Stimulated activated CD4-positive, alpha-beta T cell treated with anti-CD3 and anti-CD28 coated beads, Interleukin-4, amount 100 ng/mL, for 1 hour (primary cell): ENCODE results near the gene TRAF1.
"Not testable (repeated sequence)": the region's sequence is repeated elsewhere in the genome, so short reads cannot be mapped to it uniquely, and the experiment has no call there.

Experiments
- DNase-seq: peaks from one replicate; pipeline ENCODE4 v3.0.0-alpha.2; 2020

Gene TRAF1, protein sequence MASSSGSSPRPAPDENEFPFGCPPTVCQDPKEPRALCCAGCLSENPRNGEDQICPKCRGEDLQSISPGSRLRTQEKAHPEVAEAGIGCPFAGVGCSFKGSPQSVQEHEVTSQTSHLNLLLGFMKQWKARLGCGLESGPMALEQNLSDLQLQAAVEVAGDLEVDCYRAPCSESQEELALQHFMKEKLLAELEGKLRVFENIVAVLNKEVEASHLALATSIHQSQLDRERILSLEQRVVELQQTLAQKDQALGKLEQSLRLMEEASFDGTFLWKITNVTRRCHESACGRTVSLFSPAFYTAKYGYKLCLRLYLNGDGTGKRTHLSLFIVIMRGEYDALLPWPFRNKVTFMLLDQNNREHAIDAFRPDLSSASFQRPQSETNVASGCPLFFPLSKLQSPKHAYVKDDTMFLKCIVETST

DNA sequence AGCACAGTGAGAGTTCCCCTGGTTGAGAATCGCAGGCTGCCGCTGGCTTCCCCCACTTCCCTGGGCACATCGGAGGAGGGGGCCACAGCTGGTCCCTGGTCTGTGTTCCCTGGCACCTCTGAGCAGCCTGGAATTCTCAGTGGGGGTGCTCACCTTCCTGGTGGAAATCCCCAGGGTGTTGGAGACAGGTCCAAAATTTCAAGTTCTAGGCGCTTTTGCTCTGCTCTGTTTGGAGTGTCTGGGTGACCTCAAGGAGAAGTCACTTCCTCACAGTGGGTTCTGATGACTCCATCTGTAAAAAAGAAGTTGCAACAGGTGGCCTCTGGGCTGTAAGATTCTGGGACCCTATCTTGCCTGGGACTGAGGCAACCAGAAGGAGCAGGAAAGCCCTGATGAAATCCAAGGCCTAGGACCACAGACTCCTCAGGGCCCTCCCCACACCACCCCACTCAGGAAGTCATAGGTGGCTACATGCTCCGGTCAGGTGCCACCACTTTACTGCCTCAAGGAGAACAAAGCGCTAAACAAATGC is at the start of gene TRAF1:
Gene TRAF1, minus strand, starts transcription at position 400 of the 532 bp plus-strand sequence. CDS start 721 bp downstream, outside the sequence.
- no peak for DNase-seq

DNA sequence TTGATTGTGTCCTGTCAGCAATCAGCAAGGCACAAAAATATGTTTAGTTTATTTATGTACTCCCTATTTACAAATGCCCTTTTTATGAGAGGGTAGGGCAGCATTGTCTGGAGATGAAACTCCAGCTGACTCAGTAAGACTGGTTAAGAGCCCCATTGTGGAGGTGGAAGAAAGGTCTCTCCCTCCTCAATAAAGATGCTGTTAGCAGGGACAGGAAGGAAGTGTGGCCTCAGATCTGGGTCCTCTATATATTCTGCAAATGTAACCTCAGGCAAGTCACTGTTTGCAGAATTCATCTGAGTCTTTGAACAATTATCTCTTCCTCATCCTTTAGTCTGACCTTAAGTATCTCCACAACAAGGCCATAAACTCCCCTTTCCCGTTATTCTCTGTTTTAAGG is 48.3 kb upstream of the TRAF1 start:
- DNase-seq = no peak

DNA sequence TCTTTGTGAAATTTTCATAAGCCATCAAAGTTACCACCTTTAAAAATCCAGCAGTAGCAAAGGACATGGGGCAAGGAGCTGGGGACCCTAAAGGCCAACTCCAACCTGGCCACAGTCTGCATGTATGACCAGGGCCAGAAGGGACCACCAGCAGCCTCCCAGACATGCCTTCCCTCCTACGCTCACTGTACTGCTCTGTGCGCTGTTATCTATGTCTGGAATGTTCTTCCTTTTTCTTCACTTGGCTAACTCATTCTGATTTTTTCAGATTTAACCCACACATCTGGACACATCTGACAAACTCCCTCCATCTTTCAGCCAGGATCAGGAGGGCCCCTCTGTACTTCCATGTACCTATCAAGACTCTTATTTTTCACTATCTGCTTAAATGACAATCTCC is 47.6 kb upstream of the TRAF1 start:
- no peak for DNase-seq

DNA sequence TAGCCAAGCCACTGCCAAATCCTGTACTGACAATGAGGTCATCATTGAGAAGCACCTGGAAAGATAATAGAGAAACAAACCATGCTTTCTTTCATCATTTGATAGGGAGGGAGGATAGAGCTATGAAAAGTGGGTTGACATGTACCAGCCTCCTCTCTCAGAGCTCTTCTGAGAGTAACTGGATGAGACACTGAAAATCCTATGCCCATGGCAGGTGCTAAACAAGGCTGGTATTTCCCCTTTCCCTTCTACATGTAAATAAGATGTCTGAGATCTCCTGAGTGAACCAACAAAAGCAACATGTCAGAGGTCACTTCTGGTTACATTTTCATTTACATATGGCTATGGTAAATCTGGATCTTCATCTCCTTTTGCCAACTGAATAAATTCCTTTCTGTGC is 45.3 kb upstream of the TRAF1 start:
- DNase-seq = no peak

DNA sequence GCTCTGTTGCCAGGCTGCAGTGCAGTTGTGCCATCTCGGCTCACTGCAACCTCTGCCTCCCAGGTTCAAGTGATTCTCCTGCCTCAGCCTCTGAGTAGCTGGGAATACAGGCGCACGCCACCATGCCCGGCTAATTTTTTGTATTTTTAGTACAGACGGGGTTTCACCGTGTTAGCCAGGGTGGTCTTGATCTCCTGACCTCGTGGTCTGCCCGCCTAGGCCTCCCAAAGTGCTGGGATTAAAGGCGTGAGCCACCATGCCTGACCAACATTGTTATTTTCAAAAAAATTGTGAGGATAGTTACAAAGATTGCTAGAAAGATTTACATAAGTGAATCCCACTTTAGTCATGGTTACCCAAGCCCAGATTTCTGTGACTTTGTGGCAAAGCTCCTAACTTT is 44.9 kb upstream of the TRAF1 start:
- DNase-seq = not testable (repeated sequence)

DNA sequence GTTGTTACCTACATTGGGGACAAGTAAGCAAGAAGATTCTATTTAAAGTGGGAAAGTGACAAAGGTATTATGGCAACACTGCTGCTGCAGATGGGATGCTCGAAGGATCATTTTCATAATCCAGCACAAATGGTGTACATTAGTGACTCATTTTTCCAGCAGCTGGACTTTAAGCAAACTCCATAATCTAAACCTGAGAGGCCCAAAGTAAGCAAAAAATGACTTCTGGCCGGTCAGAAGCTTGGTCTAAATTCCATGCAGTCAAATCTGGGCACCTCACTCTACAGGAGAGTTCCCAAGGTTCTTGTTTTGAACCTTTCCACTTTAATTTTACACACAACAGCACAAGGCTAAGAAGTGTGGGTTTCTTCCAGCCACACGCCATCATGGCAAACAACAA is 43.6 kb upstream of the TRAF1 start:
- no peak for DNase-seq

DNA sequence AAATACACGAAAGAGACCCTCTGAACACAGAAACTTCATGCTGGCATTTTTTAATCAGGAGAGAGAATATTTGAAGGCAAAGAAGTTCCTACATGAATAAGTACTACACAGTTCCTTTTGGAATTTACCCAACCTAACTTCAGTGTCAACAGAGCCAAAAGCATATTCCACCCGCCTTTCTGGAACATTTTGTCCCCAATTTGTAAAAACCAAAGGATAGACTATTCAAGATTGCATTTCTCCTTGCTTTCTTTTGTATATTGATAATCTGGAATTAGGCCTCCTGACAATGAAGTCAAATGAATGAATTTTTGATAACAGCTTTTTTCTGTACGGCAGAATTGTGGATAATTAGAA is 39.4 kb upstream of the TRAF1 start:
- DNase-seq = no peak

DNA sequence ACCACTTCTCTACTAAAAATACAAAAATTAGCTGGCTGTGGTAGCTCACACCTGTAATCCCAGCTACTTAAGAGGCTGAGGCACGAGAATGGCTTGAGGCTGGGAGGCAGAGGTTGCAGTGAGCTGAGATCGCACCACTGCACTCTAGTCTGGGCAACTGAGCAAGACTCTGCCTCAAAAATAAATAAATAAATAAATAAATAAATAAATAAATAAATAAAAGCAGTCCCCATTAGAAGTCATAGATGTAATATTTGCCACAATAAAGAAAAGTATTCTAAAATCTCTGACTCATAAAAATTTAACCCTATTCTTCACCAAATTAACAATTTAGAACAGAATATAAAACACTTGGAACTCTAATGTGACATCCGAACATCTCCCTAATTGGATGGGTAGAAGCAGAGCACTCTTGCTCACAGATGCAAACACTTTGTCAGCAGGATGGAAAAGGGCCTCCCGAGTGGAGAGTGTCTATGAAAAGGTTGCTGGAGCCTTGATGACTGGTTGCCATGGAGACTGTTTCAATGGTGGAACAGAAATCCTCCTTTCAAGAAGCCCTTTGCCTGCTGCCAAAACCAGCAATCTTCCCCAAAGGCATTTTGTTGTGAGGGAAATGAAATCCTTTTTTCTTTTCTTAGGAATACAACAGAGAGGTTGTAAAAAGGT is 38.9 kb upstream of the TRAF1 start:
- DNase-seq = no peak

DNA sequence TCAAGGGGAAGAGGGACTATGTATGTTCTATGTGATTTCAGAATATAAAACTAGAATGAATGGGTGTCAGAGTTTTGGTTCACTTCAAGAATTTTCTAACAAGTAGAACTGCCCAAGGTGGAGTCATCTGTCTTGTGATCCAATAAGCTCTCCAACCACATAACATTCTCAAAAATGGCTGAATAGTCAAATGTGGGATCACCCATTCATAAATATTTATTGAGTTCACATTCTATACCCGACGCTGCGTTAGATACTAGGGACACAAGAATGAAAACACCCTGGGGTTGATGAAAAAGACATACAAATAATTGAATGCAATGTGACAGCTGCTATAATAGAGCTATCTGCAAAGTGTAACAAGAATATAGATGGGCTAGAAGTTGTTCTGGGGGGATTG is 35.3 kb upstream of the TRAF1 start:
- no peak for DNase-seq

DNA sequence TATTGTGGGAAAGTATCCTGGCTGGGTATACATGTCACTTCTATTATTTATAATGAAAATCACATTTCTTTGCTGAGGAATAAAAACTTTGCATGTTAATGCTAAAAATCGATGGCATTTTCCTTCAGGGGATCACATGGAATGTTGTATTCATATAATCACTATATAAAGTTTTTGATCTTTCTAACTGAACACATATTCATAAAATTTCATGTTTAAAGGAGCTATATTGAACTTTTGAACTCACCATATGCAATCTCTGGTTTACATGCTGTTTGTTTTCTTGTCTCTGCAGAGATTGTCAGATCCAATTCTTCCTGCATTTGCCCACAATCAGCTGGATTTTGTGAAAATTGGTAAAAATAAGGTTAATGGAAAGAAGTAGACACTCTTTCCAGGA is 33.4 kb upstream of the TRAF1 start:
- DNase-seq = no peak

DNA sequence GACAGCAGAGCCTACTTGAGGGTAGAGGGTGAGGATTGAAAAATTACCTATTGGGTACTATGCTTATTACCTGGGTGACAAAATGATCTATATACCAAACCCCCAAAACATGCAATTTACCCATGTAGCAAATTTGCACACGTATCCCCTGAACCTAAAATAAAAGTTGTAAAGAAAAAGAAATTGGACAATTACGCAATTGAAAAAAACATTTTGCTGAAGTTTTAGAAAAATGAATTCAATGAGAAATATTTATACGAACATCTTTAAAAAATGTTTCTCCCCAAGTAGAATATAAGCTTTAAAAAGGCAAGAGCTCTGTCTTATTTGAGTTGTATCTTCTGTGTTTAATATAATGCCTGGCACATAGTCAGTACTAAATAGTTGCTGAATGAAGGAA is 30.3 kb upstream of the TRAF1 start:
- no peak for DNase-seq

DNA sequence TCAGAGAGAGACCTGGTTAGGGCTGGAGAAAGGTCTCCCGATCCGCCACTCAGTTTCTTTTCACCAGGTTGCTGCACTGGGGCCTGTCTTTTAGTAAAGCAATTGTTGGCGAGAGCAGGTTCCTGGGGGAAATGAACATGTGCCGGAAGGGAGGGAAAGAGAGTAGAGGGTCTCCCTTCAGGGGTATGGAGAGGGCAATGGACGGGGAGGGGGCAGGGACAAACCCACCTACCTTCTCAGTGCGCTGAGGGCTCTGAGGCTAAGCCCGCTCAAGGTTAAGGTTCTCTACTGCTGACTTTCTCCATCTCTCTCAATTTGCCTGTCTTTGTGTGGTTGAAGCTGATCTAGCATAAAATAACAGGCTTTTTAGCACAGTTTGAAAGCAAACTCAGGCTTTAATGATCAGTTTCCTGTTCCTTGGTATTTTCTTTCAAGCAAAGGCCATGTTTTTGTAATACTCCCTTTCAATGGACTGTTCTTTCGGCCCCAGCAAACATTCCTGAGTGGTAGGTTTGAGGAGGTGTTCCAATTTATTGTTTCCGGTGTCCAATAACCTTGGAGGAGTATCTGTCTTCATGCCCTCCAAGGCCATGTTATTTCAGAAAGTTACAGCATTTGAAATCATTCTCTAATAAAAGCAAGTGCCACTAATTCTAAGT is 25.5 kb upstream of the TRAF1 start:
- DNase-seq = no peak

DNA sequence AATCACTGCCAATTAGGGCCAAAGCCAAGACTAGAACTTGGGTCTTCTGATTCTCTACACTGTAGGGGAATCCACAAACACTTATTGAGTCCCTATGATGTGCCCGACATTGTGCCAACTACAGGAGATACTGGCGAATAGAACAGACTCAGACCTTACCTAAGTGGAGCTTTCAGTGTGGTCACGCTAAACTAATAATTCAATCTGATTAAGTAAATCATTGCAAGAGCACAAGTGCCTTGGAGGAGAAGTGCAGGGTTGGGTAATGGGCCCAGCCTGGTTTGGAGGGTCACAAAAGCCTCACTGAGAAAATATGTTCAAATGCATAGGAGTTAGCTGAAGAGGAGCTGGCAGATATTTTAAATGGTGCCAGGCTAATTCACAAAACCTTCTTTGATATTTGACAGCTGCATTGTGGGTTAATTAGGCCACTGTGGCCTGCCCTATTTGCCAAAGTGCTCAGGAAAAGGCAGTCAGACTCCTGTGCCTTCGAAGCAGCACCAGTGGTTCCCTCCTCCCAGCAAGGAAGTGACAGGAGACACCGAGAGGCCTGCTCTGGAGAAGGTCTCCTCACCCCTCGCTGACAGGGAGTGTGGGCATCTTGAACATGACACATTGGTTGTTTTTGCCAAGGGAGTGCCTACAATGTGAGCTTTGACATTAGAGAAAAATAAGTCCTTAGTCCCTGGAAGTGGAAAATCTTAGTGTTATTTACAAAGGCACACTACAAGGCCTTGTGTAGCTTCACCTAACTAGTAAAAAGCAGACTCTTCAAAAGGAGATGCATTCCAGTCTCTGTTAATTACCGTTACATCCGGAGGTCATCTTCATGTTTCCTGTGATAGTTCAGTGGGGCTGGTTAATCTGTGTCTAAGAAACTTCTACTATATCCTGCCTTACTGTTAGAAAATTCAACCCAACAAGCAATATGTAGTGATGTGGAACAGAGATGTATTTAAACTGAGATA is 24.1 kb upstream of the TRAF1 start:
- DNase-seq = no peak

DNA sequence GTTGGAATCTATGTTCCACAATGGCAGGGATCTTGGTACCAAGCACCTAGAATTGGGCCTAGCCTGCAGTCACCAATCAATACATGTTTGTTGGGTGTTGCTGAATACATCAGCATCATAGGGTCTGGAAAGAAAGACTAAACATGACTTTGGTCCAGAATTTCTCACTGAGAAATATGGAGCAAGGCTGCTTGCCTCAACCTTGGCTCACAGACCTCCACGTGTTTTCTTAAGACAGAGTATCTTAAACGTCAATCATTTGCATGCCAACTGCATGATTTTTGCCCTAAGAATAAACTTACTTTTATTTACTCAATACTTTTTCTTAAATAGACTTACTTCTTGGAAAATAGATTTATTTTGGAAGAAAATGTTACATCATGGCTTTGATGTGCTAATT is 22.7 kb upstream of the TRAF1 start:
- DNase-seq = no peak

DNA sequence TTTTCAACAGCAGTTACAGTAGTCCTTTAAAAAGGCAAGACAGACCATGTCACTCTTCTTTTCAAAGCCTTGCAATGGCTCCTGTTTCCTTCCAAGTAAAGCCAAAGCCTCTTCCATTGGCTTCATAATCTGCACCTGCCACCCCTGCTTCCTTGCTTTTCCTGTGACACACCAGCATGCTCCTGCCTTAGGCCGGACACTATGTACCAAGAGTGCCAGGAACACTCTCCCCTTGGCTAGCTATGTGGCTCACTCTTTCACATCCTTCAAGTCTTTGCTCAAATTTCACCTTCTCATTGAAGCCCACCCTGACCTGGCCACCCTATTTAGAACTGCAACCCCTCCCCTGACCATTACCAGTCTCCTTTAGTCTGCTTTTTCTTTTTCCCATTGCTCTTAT is 22.2 kb upstream of the TRAF1 start:
- DNase-seq = no peak

DNA sequence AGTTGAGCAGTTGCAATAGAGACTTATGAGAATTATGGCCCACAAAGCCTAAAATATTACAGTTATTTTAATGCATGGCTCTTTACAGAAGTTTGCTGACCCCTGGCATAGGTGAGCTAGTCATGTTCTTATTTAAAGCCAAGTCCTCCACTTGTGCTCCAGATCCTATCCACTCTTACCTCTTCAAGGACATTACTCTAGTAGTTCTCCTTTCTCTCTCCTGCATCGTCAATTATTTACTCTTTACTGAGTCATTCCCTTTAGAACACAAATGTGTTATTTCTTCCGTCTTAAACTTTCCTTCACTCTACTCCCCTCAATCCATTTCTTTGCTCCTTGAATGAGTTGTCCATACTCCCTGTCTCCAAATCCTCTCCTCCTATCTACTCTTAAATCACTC is 20.6 kb upstream of the TRAF1 start:
- no peak for DNase-seq

DNA sequence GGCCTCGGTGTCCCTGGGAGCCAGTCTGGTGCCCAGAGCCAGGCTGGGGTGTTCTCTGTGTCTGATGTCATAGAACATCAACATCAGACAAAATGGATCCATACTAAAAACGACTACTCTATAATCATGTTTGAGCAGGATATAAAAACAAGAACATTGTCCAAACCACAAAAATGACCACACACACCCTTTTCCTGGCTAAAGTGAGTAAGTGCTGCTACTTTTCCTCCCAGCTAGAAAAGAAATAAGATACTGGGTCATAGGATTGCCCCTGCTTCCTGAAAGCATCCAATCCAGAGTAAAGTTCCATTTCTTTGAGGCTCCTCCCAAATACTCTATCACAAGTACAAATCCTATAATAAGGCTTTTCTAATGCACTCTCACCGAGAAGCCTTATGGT is 19.7 kb upstream of the TRAF1 start:
- DNase-seq = no peak

DNA sequence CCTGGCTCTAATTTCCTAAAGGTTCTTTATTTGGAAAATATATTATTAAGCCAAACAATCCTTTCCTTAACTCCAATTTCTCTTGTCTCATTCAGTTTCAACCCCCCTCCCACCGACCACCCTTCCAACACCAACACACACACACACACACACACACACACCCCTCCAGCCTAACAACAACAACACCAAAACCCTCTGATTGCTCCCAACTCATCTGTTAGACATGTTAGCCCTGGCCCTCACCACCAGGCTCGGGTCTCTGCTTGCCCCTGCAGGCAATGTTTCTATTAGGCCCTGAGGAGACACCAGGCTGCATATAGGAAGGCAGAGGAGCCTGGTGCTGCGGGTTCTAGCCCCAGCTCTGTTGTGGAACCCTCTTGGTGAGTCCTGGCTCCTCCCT is 18.4 kb upstream of the TRAF1 start:
- DNase-seq = no peak

DNA sequence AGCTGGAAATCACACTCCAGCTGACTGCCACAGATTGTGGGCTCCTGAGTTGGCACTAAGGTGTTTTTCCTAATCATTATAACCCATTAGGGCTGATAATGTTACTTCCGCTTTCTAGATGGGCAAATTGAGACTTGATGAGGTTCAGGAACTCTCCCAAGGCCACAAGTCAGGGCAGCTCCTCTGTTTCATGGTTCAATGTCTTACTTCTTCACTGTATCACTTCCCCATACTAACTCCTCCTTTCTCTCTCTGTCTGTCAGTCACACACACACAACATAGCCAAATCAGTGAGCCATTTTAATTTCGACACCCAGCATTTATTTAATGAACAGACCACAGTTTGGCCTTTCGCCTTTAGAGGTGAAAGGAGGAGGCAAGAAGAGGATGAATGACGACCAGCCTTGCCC is 17.8 kb upstream of the TRAF1 start:
- no peak for DNase-seq

DNA sequence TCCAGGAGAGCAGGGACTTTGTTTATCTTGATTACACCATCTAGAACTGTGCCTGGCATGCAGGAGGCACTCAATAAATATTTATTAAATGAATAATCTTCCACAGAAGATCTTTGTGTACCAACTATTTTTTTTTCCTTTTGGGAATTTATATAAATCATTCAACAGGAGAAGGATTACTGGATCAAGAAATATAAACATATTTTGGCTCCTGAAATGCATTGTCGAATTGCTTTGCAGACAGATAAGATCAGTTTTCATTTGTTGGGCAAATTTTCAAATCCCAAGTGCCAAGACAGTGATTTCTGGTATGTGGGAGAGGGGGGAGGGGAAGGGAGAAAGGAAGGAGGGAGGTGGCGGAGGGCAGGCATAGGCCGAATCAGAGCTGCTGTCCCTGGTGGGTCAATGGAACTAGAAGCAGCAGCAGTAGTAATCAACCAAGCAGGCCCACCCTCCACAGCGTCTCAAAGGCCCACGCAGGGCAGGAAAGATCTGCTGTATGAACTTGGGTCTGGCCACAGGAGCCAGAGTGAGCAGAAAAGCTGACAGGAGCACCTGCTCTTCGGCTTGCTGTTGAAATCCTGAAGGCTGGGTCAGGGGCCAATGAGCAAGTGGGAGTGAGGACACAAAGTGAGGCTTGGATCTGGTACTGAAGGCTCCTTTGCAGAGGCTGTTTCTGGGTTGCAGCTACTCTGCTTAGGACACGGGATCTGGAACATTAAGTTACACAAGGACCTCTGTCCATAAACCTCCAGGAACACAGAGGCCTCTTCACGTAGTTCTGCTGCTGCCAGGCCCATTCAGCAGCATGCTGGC is 15.8 kb upstream of the TRAF1 start:
- DNase-seq = no peak

DNA sequence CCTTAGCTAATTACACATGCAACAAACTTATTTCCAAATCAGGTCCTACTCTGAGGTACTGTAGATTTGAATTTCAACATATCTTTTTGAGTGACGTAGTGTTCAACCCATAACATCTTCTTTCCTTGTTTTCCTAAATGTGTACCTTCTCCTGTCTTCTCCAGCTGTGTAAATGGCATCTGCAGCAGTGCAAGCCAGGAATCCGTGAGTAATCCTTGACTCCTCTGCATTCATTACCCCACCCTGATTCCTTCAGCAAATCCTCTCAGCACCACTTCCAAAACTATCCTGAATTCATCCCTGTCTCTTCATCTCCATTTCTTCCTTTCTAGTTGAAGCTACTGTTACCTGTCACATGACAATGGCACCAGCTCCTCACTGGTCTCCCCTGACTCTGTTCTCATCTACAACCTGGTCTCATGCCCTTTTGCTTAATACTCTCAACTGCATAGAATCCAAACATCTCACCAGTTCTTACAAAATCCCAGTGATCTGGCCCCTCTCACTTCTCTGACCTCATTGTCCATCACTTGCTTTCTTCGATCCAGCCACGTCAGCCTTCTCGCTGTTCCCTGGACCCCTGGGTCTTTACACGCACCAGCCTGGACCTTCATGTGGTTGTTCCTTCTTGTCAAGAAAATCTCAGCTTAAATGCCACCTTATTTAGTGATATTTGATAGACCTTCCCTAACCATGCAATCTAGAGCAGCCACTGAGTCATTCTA is 14.6 kb upstream of the TRAF1 start:
- DNase-seq = no peak
